Neural progenitor cell (in vitro differentiated cells): Measurements from ENCODE around the gene DVL2. TPM values are rescaled to one million over a fixed set of nuclear protein-coding genes. Genes with fewer than 3 reads are reported as not detected.
A peak's percentile ranks its signal among the peaks of the same experiment; 100 is the strongest.

ENCODE experiments used
- DNase-seq: peaks from one replicate; pipeline ENCODE4 v3.0.0-alpha.2; 2016; ENCODE audit warnings: low spot score
- H2AFZ ChIP-seq: fragments of 200-600 bp; sonication (generic); replicated peaks from 2 replicates; pipeline ENCODE4 v1.6.1; 2016; ENCODE audit warnings: antibody characterized with exemption
- H3F3A ChIP-seq: fragments of 200-600 bp; sonication (generic); 2 replicates; pipeline ENCODE4 v1.6.1; 2016; ENCODE audit warnings: antibody characterized with exemption, low read depth
- H3K27ac ChIP-seq: fragments of 200-600 bp; sonication (generic); 2 replicates; pipeline ENCODE4 v1.5.1; 2016; ENCODE audit warnings: mild to moderate bottlenecking
- H3K27me3 ChIP-seq: fragments of 200-600 bp; sonication (generic); 2 replicates; pipeline ENCODE4 v1.6.1; 2016; ENCODE audit warnings: mild to moderate bottlenecking, moderate library complexity
- H3K36me3 ChIP-seq: fragments of 200-600 bp; sonication (generic); 2 replicates; pipeline ENCODE4 v1.5.1; 2016
- H3K4me1 ChIP-seq: fragments of 200-600 bp; sonication (generic); 2 replicates; pipeline ENCODE4 v1.6.1; 2016; ENCODE audit warnings: mixed run types
- H3K4me2 ChIP-seq: fragments of 200-600 bp; sonication (generic); 2 replicates; pipeline ENCODE4 v1.6.1; 2016
- H3K4me3 ChIP-seq: fragments of 200-600 bp; sonication (generic); 2 replicates; pipeline ENCODE4 v1.5.1; 2016
- H3K79me2 ChIP-seq: fragments of 200-600 bp; sonication (generic); 2 replicates; pipeline ENCODE4 v1.6.1; 2016; ENCODE audit warnings: low read depth
- H3K9ac ChIP-seq: fragments of 200-600 bp; sonication (generic); 2 replicates; pipeline ENCODE4 v1.6.1; 2016
- H3K9me3 ChIP-seq: fragments of 200-600 bp; sonication (generic); 2 replicates; pipeline ENCODE4 v1.5.1; 2016; ENCODE audit warnings: low read depth
- H4K20me1 ChIP-seq: fragments of 200-600 bp; sonication (generic); 2 replicates; pipeline ENCODE4 v1.6.1; 2016; ENCODE audit warnings: low read depth
- H3K27ac Mint-ChIP-seq: 3 replicates; pipeline ENCODE4 v1.8.0; 2021; ENCODE audit warnings: mixed read lengths
- H3K27me3 Mint-ChIP-seq: 2 replicates; pipeline ENCODE4 v1.8.0; 2022; ENCODE audit warnings: low read depth, mild to moderate bottlenecking, inconsistent platforms, moderate library complexity, mixed read lengths; ENCODE audit not compliant: insufficient read depth
- H3K36me3 Mint-ChIP-seq: 3 replicates; pipeline ENCODE4 v1.8.0; 2021; ENCODE audit warnings: mixed read lengths
- H3K4me1 Mint-ChIP-seq: 3 replicates; pipeline ENCODE4 v1.8.0; 2021; ENCODE audit warnings: mixed read lengths
- H3K4me3 Mint-ChIP-seq: 3 replicates; pipeline ENCODE4 v1.8.0; 2021; ENCODE audit warnings: mild to moderate bottlenecking, moderate library complexity, mixed read lengths
- H3K9me3 Mint-ChIP-seq: 3 replicates; pipeline ENCODE4 v1.8.0; 2020; ENCODE audit warnings: mixed read lengths
- EZH2 ChIP-seq: fragments of 200-600 bp; sonication (generic); IDR thresholded peaks from 2 replicates; pipeline ENCODE4 v1.6.1; 2017; ENCODE audit warnings: antibody characterized with exemption, mild to moderate bottlenecking, moderate library complexity
- EZH2phosphoT487 ChIP-seq: fragments of 200-600 bp; sonication (generic); IDR thresholded peaks from 2 replicates; pipeline ENCODE4 v1.6.1; 2017; ENCODE audit warnings: antibody characterized with exemption
- total RNA-seq: library from RNA; depleted of rRNA; stranded (reverse); fragments of >200 nt; gene quantifications from 2 replicates; pipeline ENCODE4 v1.2.3, GENCODE V29; 2015; ENCODE audit warnings: low replicate concordance
- TF ChIP-seq, protein P1 (sequence below): fragments of 200-600 bp; sonication (generic); IDR thresholded peaks from 2 replicates; pipeline ENCODE4 v1.5.1; 2017; ENCODE audit warnings: antibody characterized with exemption, mild to moderate bottlenecking

Gene DVL2
- total RNA-seq, 1 donor from 2014 or later, result 43.9 TPM

DNA sequence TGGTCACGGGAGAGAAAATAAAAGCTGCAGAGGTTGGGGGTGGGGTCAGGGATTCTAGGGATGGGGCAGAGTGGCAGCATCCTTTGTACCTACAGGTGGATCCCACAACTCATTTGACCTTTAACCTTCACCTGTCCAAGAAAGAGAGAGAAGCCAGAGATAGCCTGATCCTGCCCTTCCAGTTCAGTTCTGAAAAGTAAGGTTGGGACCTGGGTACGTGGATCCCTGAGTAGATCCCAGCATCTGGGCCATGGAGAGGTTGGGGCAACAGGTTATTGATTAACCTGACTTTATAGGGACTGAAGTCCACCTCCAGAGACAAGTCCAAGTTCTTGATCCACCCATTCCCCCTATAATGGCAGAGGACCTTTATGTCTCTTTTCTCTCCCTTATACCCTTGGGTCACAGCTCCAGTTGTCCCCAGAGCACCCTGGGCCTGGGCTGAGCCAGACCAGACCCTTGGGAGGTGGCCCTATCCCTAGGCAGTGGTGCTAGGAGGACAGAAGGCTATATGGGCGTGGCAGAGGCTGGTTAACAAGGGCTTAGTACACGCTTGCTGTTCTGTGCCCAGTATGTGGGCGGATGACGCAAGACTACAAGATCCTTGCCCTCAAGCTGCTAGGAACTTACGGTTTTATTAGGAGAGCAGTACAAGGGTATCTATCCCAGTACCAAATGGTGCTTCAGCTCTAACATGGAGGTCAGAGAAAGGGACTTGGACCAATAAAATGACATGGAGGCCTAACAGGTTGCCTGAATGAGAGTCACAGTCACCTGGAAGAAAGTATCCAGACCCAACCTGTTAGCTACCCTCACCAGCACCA, 24.6 kb upstream of the DVL2 start:
- Histone ChIP-seq H3K4me1 (peaks cover 14% of the 10 kb centered on the region), H3K9me3 (no peaks in the 10 kb centered on the region), H3F3A (peaks cover 29% of the 10 kb centered on the region), H3K27me3 (peaks cover 43% of the 10 kb centered on the region), H3K4me2 (no peak overlapping the region), H3K27ac (no peak overlapping the region), H2AFZ (no peak overlapping the region), H3K79me2 (no peaks in the 10 kb centered on the region), H3K36me3 (peaks cover 3% of the 10 kb centered on the region), H3K9ac (no peak overlapping the region), H3K4me3 (no peak overlapping the region), H4K20me1 (peaks cover 11% of the 10 kb centered on the region)
- no peak overlapping the region for H3K27ac Mint-ChIP-seq
- H3K9me3 Mint-ChIP-seq, result no peaks in the 10 kb centered on the region
- peaks cover 26% of the 10 kb centered on the region for H3K36me3 Mint-ChIP-seq
- peaks cover 10% of the 10 kb centered on the region for H3K4me1 Mint-ChIP-seq
- no peak for DNase-seq
- no peak overlapping the region for H3K4me3 Mint-ChIP-seq
- TF ChIP-seq EZH2 (no peak), EZH2phosphoT487 (no peak)
- TF ChIP-seq, protein P1, sequence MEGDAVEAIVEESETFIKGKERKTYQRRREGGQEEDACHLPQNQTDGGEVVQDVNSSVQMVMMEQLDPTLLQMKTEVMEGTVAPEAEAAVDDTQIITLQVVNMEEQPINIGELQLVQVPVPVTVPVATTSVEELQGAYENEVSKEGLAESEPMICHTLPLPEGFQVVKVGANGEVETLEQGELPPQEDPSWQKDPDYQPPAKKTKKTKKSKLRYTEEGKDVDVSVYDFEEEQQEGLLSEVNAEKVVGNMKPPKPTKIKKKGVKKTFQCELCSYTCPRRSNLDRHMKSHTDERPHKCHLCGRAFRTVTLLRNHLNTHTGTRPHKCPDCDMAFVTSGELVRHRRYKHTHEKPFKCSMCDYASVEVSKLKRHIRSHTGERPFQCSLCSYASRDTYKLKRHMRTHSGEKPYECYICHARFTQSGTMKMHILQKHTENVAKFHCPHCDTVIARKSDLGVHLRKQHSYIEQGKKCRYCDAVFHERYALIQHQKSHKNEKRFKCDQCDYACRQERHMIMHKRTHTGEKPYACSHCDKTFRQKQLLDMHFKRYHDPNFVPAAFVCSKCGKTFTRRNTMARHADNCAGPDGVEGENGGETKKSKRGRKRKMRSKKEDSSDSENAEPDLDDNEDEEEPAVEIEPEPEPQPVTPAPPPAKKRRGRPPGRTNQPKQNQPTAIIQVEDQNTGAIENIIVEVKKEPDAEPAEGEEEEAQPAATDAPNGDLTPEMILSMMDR, result no peak
- peaks cover 40% of the 10 kb centered on the region for H3K27me3 Mint-ChIP-seq

DNA sequence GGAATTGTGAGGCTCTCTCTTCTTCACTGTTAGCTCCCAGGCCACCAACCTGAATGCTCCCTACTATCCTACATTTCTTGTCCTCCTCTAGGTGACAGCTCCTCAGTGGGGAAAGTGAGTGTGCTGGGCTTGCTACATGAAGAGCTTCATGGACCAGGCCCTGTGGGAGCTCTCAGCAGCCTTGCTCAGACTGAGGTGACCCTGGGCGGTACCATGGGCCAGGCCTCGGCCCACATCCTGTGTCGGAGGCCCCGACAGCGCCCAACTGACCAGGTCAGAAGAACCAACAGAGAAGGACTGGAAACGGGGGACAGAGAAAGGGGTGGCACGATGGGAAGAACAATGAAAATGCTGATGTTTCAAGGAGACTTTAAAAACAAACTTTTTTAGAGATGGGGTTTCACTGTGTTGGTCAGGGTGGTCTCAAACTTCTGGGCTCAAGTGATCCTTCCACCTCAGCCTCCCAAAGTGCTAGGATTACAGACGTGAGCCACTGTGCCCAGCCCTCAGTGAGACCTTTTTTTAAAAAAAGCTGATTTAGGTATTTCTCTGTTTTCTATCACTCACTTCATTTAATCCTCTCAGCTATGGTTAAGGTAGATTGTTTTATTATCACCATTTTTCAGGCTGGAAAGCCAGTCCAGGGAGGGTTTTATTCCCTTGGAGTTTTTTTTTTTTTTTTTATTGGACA, 22.6 kb upstream of the DVL2 start:
- Histone ChIP-seq H3K27me3 (peaks cover 23% of the 10 kb centered on the region), H3K79me2 (peaks cover 12% of the 10 kb centered on the region), H3K4me3 (no peak overlapping the region), H4K20me1 (peaks cover 11% of the 10 kb centered on the region), H3F3A (peaks cover 28% of the 10 kb centered on the region), H3K9ac (no peak overlapping the region), H3K9me3 (no peaks in the 10 kb centered on the region), H2AFZ (no peak overlapping the region), H3K27ac (no peak overlapping the region), H3K4me1 (peaks cover 5% of the 10 kb centered on the region), H3K4me2 (no peak overlapping the region), H3K36me3 (peaks cover 3% of the 10 kb centered on the region)
- Mint-ChIP-seq H3K9me3 (no peaks in the 10 kb centered on the region), H3K36me3 (peaks cover 26% of the 10 kb centered on the region), H3K4me1 (peaks cover 10% of the 10 kb centered on the region), H3K27me3 (peaks cover 26% of the 10 kb centered on the region), H3K4me3 (peak overlapping the region; percentile 60), H3K27ac (no peak overlapping the region)
- TF ChIP-seq, protein P1, result no peak
- TF ChIP-seq EZH2 (no peak), EZH2phosphoT487 (no peak)
- no peak for DNase-seq

DNA sequence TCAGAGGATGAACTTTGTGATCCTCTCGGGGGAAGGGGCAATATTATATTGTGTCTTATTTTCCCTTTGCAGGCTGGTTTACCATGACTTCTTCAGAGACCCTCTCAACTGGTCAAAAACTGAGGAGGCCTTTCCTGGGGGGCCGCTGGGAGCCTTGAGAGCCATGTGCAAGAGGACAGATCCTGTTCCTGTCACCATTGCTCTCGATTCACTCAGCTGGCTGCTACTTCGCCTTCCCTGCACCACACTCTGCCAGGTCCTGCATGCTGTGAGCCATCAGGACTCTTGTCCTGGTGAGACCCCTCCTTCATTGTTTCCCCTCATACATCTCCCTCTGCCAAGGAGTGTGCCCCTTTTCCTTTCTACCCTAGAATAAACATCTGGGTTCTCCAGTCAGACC, 20.2 kb upstream of the DVL2 start:
- H3K79me2 ChIP-seq, result peaks cover 31% of the 10 kb centered on the region
- DNase-seq, result no peak
- H3K4me2 ChIP-seq, result no peak overlapping the region
- H3K4me3 ChIP-seq, result no peak overlapping the region
- no peaks in the 10 kb centered on the region for H3K27me3 ChIP-seq
- no peaks in the 10 kb centered on the region for H3K9me3 ChIP-seq
- peak overlapping the region; percentile 18 for H3K4me3 Mint-ChIP-seq
- H3K4me1 ChIP-seq, result peaks cover 16% of the 10 kb centered on the region
- peaks cover 28% of the 10 kb centered on the region for H3K36me3 Mint-ChIP-seq
- no peak overlapping the region for H2AFZ ChIP-seq
- peaks cover 3% of the 10 kb centered on the region for H3K36me3 ChIP-seq
- no peaks in the 10 kb centered on the region for H3K9me3 Mint-ChIP-seq
- H3K9ac ChIP-seq, result no peak overlapping the region
- H4K20me1 ChIP-seq, result peaks cover 15% of the 10 kb centered on the region
- H3K27ac Mint-ChIP-seq, result no peak overlapping the region
- peaks cover 24% of the 10 kb centered on the region for H3K4me1 Mint-ChIP-seq
- TF ChIP-seq EZH2 (no peak), EZH2phosphoT487 (no peak)
- TF ChIP-seq, protein P1, result no peak
- H3K27ac ChIP-seq, result no peak overlapping the region
- H3K27me3 Mint-ChIP-seq, result peaks cover 16% of the 10 kb centered on the region
- H3F3A ChIP-seq, result peaks cover 18% of the 10 kb centered on the region
